Measurements from ENCODE around the gene TMEM120B.
"Not testable (repeated sequence)": the region's sequence is repeated elsewhere in the genome, so short reads cannot be mapped to it uniquely, and the experiment has no call there.

TMEM120B gene

GRCh38 chr12:121784460-121784859 is 71.9 kb downstream of the TMEM120B start:
- no peak for DNase-seq (ENCODE audit: extremely low read depth, low read depth)
- no peak for TF ChIP-seq CTCF (IDR thresholded peaks at IDR 0.05; ENCODE audit: low read depth, low read length)

GRCh38 chr12:121786440-121786825 is 73.9 kb downstream of the TMEM120B start:
- TF ChIP-seq CTCF (IDR thresholded peaks at IDR 0.05; ENCODE audit: low read depth, low read length), result no peak

GRCh38 chr12:121787063-121788025 is 74.8 kb downstream of the TMEM120B start:
- DNase-seq (ENCODE audit: extremely low read depth, low read depth), result no peak
- TF ChIP-seq CTCF (IDR thresholded peaks at IDR 0.05; ENCODE audit: low read depth, low read length), result no peak

More at GRCh38 chr12:121786440-121786825, 73.9 kb downstream of the TMEM120B start:
- DNase-seq (ENCODE audit: extremely low read depth, low read depth), result no peak

GRCh38 chr12:121788176-121788818 is 75.7 kb downstream of the TMEM120B start:
- no peak for DNase-seq (ENCODE audit: extremely low read depth, low read depth)
- no peak for TF ChIP-seq CTCF (IDR thresholded peaks at IDR 0.05; ENCODE audit: low read depth, low read length)

GRCh38 chr12:121789233-121789781 is 76.8 kb downstream of the TMEM120B start:
- DNase-seq (ENCODE audit: extremely low read depth, low read depth), result no peak
- no peak for TF ChIP-seq CTCF (IDR thresholded peaks at IDR 0.05; ENCODE audit: low read depth, low read length)

- no peak for TF ChIP-seq CTCF (IDR thresholded peaks at IDR 0.05; ENCODE audit: low read depth, low read length)
- no peak for DNase-seq (ENCODE audit: extremely low read depth, low read depth)
Measured at GRCh38 chr12:121789800-121790728, 77.5 kb downstream of the TMEM120B start.

- not testable (repeated sequence) for DNase-seq (ENCODE audit: extremely low read depth, low read depth)
Measured at GRCh38 chr12:121790785-121791184, 78.2 kb downstream of the TMEM120B start.

All from AG09319 (cell line).